ENCODE data around the gene CSAG2. TPM values are rescaled to one million over a fixed set of nuclear protein-coding genes. Genes with fewer than 3 reads are reported as not detected.
"Not testable (repeated sequence)": the region's sequence is repeated elsewhere in the genome, so short reads cannot be mapped to it uniquely, and the experiment has no call there.

The CSAG2 gene
- total and polyA plus RNA-seq, 2 experiments from 2014 or later = not detected

- TF ChIP-seq ZNF462 (CRISPR knock-in tag; IDR thresholded peaks at IDR 0.05) = no peak
- TF ChIP-seq CTCF (conservative IDR thresholded peaks at IDR 0.05; ENCODE audit: low read depth in 2 of 2) = no peak
- TF ChIP-seq STAT1 (IDR thresholded peaks at IDR 0.05; ENCODE audit: unreplicated experiment) = no peak
Measured at GRCh38 chrX:152738560-152738959, 29.5 kb upstream of the CSAG2 start (continued).

- not testable (repeated sequence) for H3F3A ChIP-seq (replicated peaks; ENCODE audit: low read depth); H2AFZ ChIP-seq; H3K4me1 Mint-ChIP-seq; H3K27me3 Mint-ChIP-seq (ENCODE audit: insufficient read depth, low read depth, poor library complexity); DNase-seq (ENCODE audit: low spot score); H3K27ac ChIP-seq (ENCODE audit: low read depth); H3K4me2 ChIP-seq; H4K20me1 ChIP-seq (replicated peaks; ENCODE audit: insufficient read depth); ATAC-seq; H3K36me3 Mint-ChIP-seq (ENCODE audit: low read depth); H3K27ac Mint-ChIP-seq; H3K36me3 ChIP-seq (ENCODE audit: insufficient read depth); H3K79me2 ChIP-seq (replicated peaks; ENCODE audit: insufficient read depth); H3K9me3 Mint-ChIP-seq; H3K4me1 ChIP-seq (ENCODE audit: insufficient read depth); H3K27me3 ChIP-seq (ENCODE audit: insufficient read depth); H3K9me2 ChIP-seq (ENCODE audit: insufficient read depth); H3K4me3 ChIP-seq; H3K4me3 Mint-ChIP-seq
Measured at GRCh38 chrX:152736528-152736927, 27.5 kb upstream of the CSAG2 start.
